ENCODE results near the gene DENND2C. TPM values are rescaled to one million over a fixed set of nuclear protein-coding genes. Genes with fewer than 3 reads are reported as not detected.
"Not testable (repeated sequence)": the region's sequence is repeated elsewhere in the genome, so short reads cannot be mapped to it uniquely, and the experiment has no call there.

Gene DENND2C
- total RNA-seq, 2 donors from 2014 or later, result 1.1 to 5.1 TPM

DNA sequence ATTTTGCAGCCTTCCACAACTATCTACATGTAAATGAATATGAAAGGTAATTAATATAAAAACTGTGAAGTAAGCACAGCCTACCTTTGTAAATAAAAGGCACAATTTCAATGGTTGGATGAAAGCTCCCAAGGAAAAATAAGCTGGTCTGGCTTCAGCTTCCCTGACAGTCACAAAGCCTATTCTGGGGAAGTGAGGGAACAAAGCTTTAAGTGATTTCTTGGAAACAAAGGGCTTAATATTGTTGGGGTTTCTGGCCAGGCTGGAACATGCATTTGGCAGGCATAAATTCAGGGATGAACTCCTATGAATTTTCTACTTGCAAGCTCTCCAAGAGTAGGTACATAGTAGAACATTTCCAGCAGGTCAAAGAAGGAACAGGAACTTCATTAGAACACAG, 105.7 kb downstream of the DENND2C start:
- no peaks in the 10 kb centered on the region for H3K9me3 ChIP-seq (ENCODE audit: control insufficient read depth, low read length, poor library complexity, severe bottlenecking)
- Mint-ChIP-seq H3K27ac (no peak overlapping the region), H3K36me3 (ENCODE audit: low read depth) (peaks cover 12% of the 10 kb centered on the region), H3K27me3 (no peaks in the 10 kb centered on the region), H3K4me1 (no peaks in the 10 kb centered on the region), H3K4me3 (no peak overlapping the region)
- ATAC-seq (no peak), DNase-seq (no peak)

DNA sequence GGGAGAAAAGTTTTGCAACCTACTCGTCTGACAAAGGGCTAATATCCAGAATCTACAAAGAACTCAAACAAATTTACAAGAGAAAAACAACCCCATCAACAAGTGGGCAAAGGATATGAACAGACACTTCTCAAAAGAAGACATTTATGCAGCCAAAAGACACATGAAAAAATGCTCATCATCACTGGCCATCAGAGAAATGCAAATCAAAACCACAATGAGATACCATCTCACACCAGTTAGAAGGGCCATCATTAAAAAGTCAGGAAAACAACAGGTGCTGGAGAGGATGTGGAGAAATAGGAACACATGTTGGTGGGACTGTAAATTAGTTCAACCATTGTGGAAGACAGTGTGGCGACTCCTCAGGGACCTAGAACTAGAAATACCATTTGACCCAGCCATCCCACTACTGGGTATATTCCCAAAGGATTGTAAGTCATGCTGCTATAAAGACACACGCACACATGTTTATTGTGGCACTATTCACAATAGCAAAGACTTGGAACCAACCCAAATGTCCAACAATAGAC, 106.8 kb downstream of the DENND2C start:
- H3K36me3 Mint-ChIP-seq (ENCODE audit: low read depth); H3K27me3 Mint-ChIP-seq; H3K4me3 Mint-ChIP-seq; ATAC-seq; H3K9me3 ChIP-seq (ENCODE audit: control insufficient read depth, low read length, poor library complexity, severe bottlenecking); DNase-seq; H3K27ac Mint-ChIP-seq; H3K4me1 Mint-ChIP-seq: not testable (repeated sequence)

DNA sequence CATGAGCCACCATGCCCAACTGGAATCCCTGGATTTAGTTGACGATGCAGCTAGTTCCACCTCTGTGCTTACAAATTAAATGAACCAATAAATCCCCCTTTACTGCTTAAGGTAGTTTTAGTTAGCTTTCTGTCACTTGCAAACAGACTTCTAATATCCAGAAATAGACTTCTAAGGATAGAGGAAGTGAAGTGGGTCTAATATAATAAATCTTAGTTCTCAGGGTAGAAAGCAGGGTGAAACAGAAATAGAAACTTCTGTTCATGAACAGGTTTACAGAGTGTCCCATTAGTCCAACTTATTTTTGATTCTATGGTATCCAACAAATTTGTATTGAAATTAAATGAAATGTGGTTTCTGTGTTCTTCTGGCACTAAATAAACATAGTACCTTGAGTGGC, 108.5 kb downstream of the DENND2C start:
- Mint-ChIP-seq H3K4me3 (no peak overlapping the region), H3K27me3 (no peaks in the 10 kb centered on the region), H3K4me1 (no peaks in the 10 kb centered on the region), H3K27ac (no peak overlapping the region), H3K36me3 (ENCODE audit: low read depth) (peaks cover 8% of the 10 kb centered on the region)
- DNase-seq, result no peak
- H3K9me3 ChIP-seq (ENCODE audit: control insufficient read depth, low read length, poor library complexity, severe bottlenecking), result no peaks in the 10 kb centered on the region
- no peak for ATAC-seq

DNA sequence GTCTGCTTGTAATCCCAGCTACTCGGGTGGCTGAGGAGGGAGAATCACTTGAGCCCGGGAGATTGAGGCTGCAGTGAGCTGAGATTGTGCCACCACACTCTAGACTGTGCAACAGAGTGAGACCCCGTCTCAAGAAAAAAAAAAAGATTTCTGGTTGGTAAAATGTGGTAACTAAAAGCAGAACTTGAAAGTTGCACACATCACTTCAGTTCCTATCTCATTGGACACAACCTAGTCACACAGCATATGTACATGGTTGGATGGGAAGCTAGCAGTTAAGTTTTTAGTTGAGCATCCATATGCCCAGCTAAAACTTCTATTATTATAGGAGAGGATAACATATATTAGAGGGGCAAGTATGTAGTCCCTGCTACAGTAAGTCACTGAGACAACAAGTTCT, 110.5 kb downstream of the DENND2C start:
- H3K9me3 ChIP-seq (ENCODE audit: control insufficient read depth, low read length, poor library complexity, severe bottlenecking), result no peaks in the 10 kb centered on the region
- no peak overlapping the region for H3K4me3 Mint-ChIP-seq
- peak overlapping the region; percentile 1 for H3K27ac Mint-ChIP-seq
- no peaks in the 10 kb centered on the region for H3K36me3 Mint-ChIP-seq (ENCODE audit: low read depth)
- no peak for DNase-seq
- peak; percentile 25 for ATAC-seq
- peaks cover 3% of the 10 kb centered on the region for H3K4me1 Mint-ChIP-seq
- H3K27me3 Mint-ChIP-seq, result no peaks in the 10 kb centered on the region

DNA sequence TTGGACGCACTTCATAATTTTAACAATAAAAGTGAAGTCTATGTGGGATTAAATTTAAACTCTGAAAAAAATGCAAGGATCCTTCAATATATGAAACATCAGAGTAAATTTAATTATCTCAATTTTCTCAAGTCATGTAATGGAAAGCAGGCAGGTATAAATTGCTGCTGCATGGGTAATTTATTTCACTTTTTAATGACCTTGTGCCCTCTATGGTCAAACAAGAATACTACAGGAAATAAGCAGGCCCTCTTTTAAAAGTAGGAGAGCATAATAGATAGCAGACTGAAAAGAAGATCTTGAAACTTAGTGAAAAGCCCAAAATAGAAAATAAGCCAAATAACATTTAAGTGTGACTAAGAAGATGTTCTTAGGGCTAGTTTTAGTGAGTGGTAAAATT, 111.3 kb downstream of the DENND2C start:
- H3K9me3 ChIP-seq (ENCODE audit: control insufficient read depth, low read length, poor library complexity, severe bottlenecking), result no peaks in the 10 kb centered on the region
- Mint-ChIP-seq H3K4me3 (no peak overlapping the region), H3K27me3 (no peaks in the 10 kb centered on the region), H3K4me1 (peaks cover 3% of the 10 kb centered on the region), H3K36me3 (ENCODE audit: low read depth) (no peaks in the 10 kb centered on the region), H3K27ac (no peak overlapping the region)
- DNase-seq (no peak), ATAC-seq (peak; percentile 57)

DNA sequence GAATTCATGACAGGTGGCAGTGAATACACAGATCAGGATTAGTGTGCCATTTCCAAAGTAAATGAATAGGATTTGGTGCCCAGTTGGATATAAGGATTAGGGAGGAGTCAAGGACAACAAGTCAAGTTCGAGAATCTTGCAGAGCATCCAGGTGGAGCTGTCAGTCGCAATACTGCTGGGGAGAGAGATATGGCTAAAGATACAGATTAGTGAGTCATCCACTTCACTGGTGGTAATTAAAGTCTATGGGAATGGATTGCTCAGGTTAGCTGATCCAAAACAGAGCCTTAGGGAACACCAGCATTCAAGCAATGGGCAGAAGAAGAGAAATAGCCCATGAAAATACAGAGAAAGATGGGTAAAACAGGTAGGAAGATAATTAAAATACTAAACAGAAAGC, 115.3 kb downstream of the DENND2C start:
- no peak overlapping the region for H3K27ac Mint-ChIP-seq
- no peak for ATAC-seq

DNA sequence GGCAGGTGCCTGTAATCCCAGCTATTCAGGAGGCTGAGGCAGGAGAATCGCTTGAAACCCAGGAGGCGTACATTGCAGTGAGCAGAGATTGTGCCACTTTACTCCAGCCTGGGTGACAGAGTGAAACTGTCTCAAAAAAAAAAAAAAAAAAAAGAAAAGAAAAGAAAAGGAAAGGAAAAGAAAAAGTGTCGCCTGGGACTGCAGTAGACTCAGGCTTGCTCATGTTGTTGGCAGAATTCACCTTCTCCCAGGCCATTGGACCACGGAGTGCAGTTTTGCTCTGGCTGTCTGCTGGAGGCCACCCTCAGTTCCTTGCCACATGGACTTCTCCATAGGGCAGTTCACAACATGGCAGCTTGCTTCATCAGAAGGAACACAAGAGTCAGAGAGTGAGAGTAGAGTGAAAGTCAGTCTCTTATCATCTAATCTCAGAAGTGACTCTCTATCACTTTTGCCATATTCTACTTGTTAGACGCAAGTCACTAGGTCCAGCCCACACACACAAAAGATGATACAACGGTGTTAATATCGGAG, 117.7 kb downstream of the DENND2C start:
- ATAC-seq (no peak), DNase-seq (no peak)
- Mint-ChIP-seq H3K27ac (no peak overlapping the region), H3K4me3 (no peak overlapping the region), H3K4me1 (peaks cover 4% of the 10 kb centered on the region), H3K27me3 (peaks cover 10% of the 10 kb centered on the region), H3K36me3 (ENCODE audit: low read depth) (no peaks in the 10 kb centered on the region)
- no peaks in the 10 kb centered on the region for H3K9me3 ChIP-seq (ENCODE audit: control insufficient read depth, low read length, poor library complexity, severe bottlenecking)

More for the DNA sequence above, 115.3 kb downstream of the DENND2C start:
- no peaks in the 10 kb centered on the region for H3K9me3 ChIP-seq (ENCODE audit: control insufficient read depth, low read length, poor library complexity, severe bottlenecking)
- peaks cover 3% of the 10 kb centered on the region for H3K27me3 Mint-ChIP-seq
- H3K36me3 Mint-ChIP-seq (ENCODE audit: low read depth), result no peaks in the 10 kb centered on the region
- H3K4me3 Mint-ChIP-seq, result no peak overlapping the region
- no peak for DNase-seq
- H3K4me1 Mint-ChIP-seq, result peaks cover 4% of the 10 kb centered on the region

DNA sequence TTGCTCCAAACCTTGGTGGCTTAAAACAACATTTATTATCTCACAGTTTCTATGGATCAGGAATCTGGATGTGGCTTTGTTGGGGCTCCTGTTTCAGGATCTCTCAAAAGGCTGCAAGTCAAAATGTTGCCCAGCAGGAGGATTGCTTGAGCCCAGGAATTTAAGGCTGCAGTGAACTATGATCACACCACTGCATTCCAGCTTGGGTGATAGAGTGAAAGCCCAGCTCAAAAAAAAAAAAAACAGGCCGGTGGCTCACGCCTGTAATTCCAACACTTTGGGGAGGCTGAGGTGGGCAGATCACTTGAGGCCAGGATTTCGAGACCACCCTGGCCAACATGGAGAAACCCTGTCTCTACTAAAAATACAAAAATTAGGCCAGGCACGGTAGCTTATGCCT, 118.4 kb downstream of the DENND2C start:
- Mint-ChIP-seq H3K4me3 (no peak overlapping the region), H3K36me3 (ENCODE audit: low read depth) (no peaks in the 10 kb centered on the region), H3K27me3 (peaks cover 10% of the 10 kb centered on the region), H3K27ac (no peak overlapping the region), H3K4me1 (peaks cover 4% of the 10 kb centered on the region)
- no peak for ATAC-seq
- H3K9me3 ChIP-seq (ENCODE audit: control insufficient read depth, low read length, poor library complexity, severe bottlenecking), result no peaks in the 10 kb centered on the region
- DNase-seq, result no peak

DNA sequence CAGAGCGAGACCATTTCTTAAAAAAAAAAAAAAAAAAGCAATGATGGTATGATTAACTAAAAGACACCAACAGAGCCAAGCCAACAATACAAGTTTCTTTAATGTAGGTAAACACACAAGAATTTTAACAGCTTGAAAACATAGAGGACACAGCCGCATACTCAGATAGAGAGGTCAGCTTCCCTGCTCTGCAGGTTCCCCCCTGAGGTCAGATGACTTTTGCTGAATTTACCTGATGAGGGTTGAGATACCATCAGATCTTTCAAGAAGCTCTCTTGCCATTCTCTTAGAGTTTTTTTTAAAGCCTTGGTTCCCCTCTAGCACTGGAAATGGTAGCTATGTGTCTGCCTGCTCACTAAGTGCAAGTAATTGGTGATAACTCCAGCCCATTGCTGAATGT, 119.5 kb downstream of the DENND2C start:
- Mint-ChIP-seq H3K36me3 (ENCODE audit: low read depth) (no peaks in the 10 kb centered on the region), H3K4me3 (no peak overlapping the region), H3K4me1 (peaks cover 4% of the 10 kb centered on the region), H3K27me3 (peaks cover 10% of the 10 kb centered on the region), H3K27ac (no peak overlapping the region)
- no peak for ATAC-seq
- DNase-seq, result no peak
- no peaks in the 10 kb centered on the region for H3K9me3 ChIP-seq (ENCODE audit: control insufficient read depth, low read length, poor library complexity, severe bottlenecking)

DNA sequence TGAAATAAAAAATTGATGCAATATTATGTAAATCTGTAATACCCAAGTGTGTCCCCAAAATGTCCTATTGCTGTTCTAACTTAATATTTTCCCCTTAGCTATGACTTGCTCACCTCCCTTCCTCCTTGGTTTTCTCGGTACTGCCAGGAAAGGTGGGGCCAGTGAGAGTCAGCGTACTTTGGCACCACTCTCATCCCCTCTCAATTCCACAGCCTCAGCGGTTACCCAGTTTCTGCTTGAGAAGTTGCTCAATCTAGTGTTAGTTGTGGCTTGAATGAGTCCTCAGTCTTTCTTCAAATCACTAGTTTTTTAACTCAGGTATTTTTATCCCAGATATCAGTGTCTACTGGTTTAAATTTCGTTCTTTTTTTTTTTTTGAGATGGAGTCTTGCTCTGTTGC, 120.7 kb downstream of the DENND2C start:
- no peak for ATAC-seq
- H3K27ac Mint-ChIP-seq, result no peak overlapping the region
- no peak for DNase-seq
- no peak overlapping the region for H3K4me3 Mint-ChIP-seq
- no peaks in the 10 kb centered on the region for H3K9me3 ChIP-seq (ENCODE audit: control insufficient read depth, low read length, poor library complexity, severe bottlenecking)
- no peaks in the 10 kb centered on the region for H3K36me3 Mint-ChIP-seq (ENCODE audit: low read depth)
- H3K27me3 Mint-ChIP-seq, result peaks cover 16% of the 10 kb centered on the region
- H3K4me1 Mint-ChIP-seq, result peaks cover 2% of the 10 kb centered on the region

DNA sequence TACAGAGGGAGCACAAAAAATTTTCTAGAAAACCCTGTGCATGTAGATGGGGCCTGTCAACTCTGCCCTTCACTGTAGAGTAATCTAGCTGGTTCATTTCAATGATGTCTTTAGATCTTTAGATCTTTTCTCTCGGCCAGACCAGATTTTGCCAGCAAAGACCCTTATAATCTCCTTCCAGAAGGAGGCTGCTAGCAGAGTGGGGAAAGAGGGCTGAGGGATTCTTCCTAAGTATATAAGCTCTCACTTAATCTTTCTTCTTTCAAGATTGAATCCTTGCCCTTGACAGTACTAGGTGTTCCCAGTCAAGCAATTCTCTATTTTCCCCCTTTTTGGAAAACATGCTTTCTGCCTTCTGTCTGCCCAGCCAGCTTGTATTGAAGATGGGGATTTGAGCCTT, 122.8 kb downstream of the DENND2C start:
- Mint-ChIP-seq H3K27ac (no peak overlapping the region), H3K36me3 (ENCODE audit: low read depth) (no peaks in the 10 kb centered on the region), H3K4me3 (no peak overlapping the region), H3K27me3 (peaks cover 16% of the 10 kb centered on the region), H3K4me1 (peaks cover 2% of the 10 kb centered on the region)
- no peaks in the 10 kb centered on the region for H3K9me3 ChIP-seq (ENCODE audit: control insufficient read depth, low read length, poor library complexity, severe bottlenecking)
- ATAC-seq, result no peak
- DNase-seq, result no peak

DNA sequence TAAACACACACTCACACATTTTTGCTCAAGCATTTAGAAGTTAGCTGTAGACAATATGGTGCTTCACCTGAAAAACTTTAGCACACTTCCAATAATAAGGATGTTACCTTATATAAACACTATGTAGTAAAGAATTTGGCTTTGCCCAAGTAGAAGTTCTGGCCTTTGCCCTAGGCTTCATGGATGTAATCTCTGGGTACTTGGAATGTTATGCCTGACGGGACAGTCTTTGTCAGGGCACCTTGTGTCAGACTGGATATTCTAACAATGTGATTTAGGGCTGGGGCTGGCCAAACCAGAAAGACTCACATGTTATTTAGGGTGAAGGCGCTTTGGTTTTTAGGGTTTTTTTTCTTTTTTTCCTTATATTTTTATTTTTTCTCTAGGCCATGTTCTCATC, 124.1 kb downstream of the DENND2C start:
- H3K9me3 ChIP-seq (ENCODE audit: control insufficient read depth, low read length, poor library complexity, severe bottlenecking), result no peaks in the 10 kb centered on the region
- Mint-ChIP-seq H3K27ac (no peak overlapping the region), H3K4me1 (no peaks in the 10 kb centered on the region), H3K4me3 (no peak overlapping the region), H3K36me3 (ENCODE audit: low read depth) (no peaks in the 10 kb centered on the region), H3K27me3 (peaks cover 16% of the 10 kb centered on the region)
- DNase-seq (no peak), ATAC-seq (no peak)

DNA sequence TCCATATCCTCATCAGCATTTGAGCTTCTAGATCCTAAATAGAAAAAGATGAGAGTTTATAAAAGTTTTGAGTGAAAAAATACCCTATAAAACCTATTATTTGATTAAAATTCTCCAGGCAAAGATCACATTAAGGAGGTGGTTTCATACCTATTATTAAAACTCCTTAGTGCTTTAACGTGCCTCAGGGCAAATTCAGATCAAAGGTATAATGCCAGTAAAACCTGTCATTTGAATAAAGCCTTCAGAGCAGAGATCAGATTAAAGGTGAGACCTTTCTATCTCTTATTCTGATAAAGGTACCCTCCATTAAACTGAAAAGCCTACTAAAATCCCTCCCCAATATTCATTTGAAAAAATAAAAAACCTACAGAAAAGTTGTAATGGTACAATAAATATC, 124.5 kb downstream of the DENND2C start:
- no peak for DNase-seq
- H3K27ac Mint-ChIP-seq, result no peak overlapping the region
- ATAC-seq, result no peak
- H3K4me3 Mint-ChIP-seq, result no peak overlapping the region
- H3K36me3 Mint-ChIP-seq (ENCODE audit: low read depth), result no peaks in the 10 kb centered on the region
- peaks cover 16% of the 10 kb centered on the region for H3K27me3 Mint-ChIP-seq
- no peaks in the 10 kb centered on the region for H3K9me3 ChIP-seq (ENCODE audit: control insufficient read depth, low read length, poor library complexity, severe bottlenecking)
- H3K4me1 Mint-ChIP-seq, result no peaks in the 10 kb centered on the region

DNA sequence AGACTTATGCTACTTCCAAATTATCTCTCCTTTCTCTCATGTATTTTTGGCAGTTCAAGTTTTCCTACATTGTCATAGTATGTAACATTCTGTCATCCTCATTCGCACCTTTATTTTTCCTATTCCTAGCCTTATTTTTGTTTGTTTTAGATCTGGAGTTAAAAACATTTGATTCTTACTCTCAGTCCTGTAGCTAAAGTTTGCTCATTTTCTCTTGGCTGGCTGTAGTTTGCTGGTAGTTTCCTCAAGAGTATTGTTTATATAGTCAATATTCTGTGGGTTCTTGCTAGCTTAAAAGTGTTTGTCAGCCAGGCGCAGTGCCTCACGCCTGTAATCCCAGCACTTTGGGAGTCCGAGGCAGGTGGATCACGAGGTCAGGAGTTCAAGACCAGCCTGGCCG, 129.0 kb downstream of the DENND2C start:
- Mint-ChIP-seq H3K4me1 (no peaks in the 10 kb centered on the region), H3K36me3 (ENCODE audit: low read depth) (no peaks in the 10 kb centered on the region), H3K4me3 (no peak overlapping the region), H3K27me3 (peaks cover 15% of the 10 kb centered on the region), H3K27ac (no peak overlapping the region)
- ATAC-seq, result no peak
- DNase-seq, result no peak
- no peaks in the 10 kb centered on the region for H3K9me3 ChIP-seq (ENCODE audit: control insufficient read depth, low read length, poor library complexity, severe bottlenecking)

Measured in T-helper 17 cell (primary cell).